ENCODE data around the gene ARL4A. TPM values are rescaled to one million over a fixed set of nuclear protein-coding genes. Genes with fewer than 3 reads are reported as not detected.

Gene ARL4A
- total RNA-seq, 1 donor from 2014 or later, result 19.1 TPM

DNA sequence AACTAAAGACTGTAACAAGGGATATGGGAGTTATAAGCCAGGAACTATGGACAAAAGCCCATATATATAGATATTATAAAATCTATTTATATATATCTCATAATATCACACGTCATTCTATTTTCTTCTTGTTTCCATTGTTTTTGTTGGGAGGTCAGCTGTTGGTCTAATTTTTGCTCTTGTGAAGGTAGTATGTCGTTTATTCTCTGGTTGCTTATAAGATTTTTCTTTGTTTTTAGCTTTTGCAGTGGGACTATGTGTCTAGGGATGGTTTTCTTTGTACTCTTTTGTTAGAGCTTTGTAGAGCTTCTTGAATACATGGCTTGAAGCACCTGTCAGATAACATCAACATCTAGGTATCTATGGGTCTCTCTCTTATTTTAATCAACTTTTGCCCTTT, 14.0 kb downstream of the ARL4A start:
- DNase-seq (ENCODE audit: low spot score), result no peak

DNA sequence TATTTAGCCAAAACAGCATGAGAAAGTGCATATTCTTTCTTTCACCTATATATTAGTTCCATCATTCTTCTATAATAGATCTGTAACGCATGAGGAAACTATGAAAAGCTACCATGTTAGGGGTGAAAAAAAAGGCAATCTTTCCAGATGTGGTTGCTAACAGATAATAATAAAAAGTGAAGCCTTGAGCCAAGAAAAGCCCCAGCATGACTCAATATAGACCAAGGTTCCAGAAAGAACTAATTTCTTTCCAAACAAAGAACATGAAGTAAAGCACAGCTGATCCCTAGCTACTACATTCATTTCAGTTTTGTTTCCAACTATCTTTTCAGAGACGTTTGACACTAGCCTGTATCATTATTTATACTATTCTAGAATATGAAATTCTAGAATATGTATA, 16.4 kb downstream of the ARL4A start:
- DNase-seq (ENCODE audit: low spot score), result no peak

- DNase-seq (ENCODE audit: low spot score), result no peak
Measured at GRCh38 chr7:12705878-12706277, 18.4 kb downstream of the ARL4A start.

DNA sequence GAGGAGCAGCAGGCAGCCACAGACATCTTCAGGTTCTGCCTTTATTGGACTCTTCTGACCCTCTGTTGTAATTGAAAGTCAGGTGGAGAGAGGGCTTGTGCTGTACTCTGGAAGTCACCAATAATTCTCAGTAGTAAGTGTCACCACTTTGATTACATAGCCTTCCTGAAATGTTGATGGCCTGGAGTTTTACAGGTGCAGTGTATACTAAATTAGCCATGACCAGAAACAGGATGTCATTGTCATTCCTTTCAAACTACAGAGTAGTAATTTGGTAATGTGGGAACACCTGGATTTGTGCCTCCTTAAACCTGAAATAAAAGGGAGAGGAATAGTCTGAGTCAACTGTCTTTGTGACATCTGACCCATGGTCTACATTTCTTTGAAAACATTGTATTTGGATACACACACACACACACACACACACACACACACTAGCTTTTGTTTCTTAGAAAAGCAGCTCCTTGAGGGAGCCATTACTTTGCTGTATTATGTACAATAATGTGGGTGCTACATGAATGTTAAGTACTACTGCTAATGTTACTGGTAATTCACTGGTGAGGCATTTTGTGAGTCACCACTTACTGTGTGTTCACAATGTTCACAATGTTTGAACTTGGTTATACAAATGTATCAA, 19.6 kb downstream of the ARL4A start:
- DNase-seq (ENCODE audit: low spot score), result no peak

- DNase-seq (ENCODE audit: low spot score), result no peak
Measured at GRCh38 chr7:12708314-12708713, 20.9 kb downstream of the ARL4A start.

GRCh38 chr7:12709726-12710502, 22.5 kb downstream of the ARL4A start:
- no peak for DNase-seq (ENCODE audit: low spot score)

DNA sequence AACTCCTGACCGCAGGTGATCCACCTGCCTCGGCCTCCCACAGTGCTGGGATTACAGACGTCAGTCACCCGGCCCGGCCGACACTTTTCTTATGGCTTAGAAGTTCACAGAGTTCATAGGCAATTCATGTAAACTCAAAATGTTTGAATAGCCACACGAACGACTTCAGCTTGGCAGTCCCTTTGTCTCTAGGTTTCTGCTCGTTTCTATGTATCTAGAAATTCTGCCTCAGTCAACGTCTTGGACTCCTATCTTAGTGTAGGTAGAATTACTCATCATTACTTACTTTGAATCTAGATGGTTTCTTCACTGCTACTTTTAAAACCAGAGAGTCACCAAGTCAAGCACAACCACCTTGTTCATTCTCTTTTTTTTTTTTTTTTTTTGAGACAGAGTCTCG, 23.7 kb downstream of the ARL4A start:
- no peak for DNase-seq (ENCODE audit: low spot score)

GRCh38 chr7:12712236-12712635, 24.8 kb downstream of the ARL4A start:
- DNase-seq (ENCODE audit: low spot score), result no peak

DNA sequence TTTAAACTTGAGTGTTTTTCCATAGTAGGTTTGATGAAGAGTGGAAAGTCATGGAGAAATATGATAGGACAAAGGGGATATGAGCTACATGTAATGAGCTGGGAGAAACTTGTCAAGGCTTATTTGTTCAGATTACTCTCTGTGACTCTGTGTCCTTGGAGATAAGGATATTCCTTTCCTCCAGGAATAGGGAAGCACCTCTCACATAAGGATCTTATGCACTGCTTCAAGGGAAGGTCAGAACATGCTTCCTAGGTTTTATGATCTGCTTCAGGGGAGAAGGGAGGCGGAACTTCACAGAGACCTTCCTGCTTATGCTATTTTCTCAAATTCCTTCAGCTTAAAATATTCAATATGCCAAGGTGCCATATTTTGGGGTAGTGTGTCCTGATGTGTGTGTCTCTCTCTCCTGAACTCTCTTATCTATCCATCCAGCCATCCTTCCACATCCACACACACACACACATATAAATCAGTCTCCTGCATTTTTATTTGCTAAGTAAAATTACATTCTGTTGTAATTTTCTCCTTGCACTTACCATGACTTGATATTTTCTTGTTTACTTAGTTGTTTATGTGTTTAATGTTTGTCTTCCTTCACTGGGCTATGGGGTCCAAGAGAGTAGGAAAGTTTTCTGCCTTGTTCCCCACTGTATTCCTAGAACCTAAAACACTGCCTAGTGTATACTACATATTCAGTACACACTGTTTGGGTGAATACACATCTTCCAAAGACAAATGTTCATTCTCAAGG, 26.4 kb downstream of the ARL4A start:
- DNase-seq (ENCODE audit: low spot score), result no peak

- no peak for DNase-seq (ENCODE audit: low spot score)
Measured at GRCh38 chr7:12714379-12714737, 26.9 kb downstream of the ARL4A start.

DNA sequence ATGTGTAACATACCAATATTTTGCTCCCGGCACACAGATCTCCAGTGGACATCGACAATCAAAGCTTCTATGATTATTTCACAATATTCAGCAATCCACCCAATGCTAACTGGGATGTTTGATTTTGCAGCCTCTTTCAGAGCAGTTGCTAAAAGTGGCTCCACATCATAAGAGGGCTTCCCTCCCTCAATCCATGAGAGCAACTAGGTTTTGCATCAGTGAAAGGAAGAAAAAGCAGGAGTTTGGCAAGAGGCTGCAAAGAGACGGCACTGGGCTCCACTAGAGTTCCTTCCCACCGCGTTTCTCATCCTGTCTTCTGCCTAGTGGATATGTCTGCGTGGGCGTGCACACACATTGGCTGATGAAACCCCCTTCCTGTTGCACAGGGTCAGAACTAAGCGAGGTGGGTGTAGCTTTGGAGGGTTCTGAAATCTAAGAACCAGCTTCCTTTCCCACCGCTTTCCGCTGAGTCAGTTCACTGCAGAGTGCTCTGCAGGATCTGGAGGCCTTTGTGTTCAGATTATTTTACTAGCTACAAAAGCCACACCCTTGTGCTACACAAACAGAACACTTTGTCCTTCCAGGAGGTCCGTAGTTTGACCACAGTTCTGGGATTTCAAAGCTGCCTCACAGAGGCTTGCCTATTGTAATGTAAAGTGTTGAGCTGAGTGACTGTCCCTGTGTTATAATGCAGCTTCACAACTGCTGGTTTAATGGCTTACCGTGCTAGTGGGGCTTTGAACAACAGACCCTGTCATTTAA, 28.1 kb downstream of the ARL4A start:
- DNase-seq (ENCODE audit: low spot score), result peak; percentile 74

DNA sequence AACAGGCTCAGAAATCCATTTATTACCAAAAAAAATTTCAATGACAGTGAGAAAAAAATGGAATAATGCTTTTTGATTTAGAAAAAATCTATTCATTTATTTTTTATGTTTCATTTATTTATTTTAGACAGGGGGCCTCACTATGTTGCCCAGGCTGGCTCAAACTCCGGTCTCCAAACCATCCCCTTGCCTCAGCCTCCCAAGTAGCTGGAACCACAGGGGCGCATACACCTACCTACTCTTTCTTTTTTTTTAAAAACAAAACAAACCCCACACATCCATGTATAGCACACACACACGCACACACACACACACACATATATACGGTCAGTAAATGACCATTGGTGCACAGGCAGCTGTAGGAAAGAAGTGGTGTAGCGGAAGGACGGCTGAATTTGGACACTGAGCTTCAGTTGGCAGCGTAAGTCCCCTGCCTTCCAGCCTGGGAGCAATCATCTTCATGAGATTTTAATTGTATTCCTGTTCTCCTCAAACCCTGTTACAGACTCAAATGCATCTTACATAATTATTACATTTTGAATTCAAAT, 28.8 kb downstream of the ARL4A start:
- no peak for DNase-seq (ENCODE audit: low spot score)

DNA sequence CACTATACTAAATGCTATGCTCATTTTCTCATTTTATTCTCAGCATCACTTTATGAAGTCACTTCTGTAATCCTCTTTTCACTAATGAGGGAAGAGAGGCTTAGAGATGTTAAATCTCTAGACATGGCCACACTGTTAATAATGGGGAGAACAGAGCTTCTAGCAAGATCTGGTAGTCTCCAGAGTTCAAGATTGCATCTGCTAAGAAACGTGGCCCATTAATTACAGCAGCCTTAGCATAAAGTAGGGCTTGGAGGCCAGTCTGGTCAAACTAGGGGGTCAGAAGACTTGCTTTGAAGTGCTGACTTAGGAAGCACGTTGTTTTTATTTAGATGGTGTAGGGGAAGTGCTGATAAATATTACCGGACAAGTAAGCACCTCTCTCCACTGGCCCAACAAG, 29.3 kb downstream of the ARL4A start:
- DNase-seq (ENCODE audit: low spot score), result no peak

GRCh38 chr7:12719141-12719919, 31.9 kb downstream of the ARL4A start:
- no peak for DNase-seq (ENCODE audit: low spot score)

DNA sequence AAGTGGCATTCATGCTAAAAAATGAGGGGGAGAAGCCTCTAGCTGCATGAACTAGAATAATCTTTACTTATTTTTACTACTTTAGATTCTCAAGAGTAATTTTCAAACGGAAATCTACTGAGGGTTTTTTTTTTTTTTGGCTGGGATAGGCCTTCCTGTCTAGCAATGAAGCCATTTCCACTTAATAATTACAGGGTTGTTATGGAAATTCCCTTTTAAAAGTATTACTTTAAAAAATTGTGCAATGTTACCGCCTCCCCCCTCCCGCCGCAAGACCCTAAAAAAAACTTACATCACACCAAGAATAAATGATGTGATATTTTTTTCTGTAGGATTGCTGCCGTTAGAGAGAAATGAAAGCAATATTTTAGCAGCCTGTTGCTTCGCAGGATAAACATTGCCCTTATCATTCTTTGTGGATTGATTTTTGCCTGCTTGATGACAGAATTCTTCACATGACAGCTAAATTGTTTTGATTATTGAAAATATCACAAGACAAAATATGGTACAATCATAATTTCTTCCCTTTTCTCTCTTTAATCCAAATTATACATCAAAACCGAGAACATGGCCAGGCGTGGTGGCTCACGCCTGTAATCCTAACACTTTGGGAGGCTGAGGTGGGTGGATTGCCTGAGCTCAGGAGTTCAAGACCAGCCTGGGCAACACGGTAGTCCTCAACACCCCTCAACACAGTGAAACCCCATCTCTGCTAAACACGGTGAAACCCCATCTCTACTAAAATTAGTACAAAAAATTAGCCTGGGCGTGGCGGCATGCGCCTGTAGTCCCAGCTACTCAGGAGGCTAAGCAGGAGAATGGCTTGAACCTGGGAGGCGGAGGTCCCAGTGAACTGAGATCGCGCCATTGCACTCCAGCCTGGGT, 32.8 kb downstream of the ARL4A start:
- DNase-seq (ENCODE audit: low spot score), result no peak

DNA sequence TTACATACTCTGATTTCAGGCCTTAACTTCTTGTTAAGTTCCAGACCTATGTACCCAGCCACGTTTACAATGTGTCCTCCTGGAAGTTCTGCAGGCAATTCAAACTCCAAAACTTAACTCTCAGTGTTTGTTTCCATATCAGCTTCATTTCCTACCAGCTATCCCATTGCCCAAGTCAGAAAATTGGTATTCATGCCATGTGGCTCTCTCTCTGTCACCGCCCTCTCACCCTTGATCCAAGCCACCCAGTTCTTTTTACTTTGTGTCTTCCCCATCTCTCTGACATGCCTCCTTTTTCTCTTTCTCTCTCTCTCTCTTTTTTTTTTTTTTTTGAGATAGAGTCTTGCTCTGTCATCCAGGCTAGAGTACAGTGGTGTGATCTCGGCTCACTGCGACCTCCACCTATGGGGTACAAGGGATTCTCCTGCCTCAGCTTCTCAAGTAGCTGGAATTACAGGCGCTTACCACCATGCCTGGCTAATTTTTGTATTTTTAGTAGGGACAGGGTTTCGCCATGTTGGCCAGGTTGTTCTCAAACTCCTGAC, 33.9 kb downstream of the ARL4A start:
- DNase-seq (ENCODE audit: low spot score), result no peak

GRCh38 chr7:12722136-12722535, 34.7 kb downstream of the ARL4A start:
- DNase-seq (ENCODE audit: low spot score), result no peak

- no peak for DNase-seq (ENCODE audit: low spot score)
Measured at GRCh38 chr7:12722636-12723605, 35.5 kb downstream of the ARL4A start.
